Transverse colon (tissue), 3 donors: ENCODE results near the gene MAP3K8.

Experiments
- POLR2A ChIP-seq: fragments of 450-650 bp; IDR thresholded peaks from one replicate; pipeline ENCODE4 v1.6.1; 2016; ENCODE audit warnings: antibody characterized with exemption, mild to moderate bottlenecking, moderate library complexity
- TF ChIP-seq, protein P1 (sequence below), 5 experiments: fragments of 200-600 bp in 3 of 5; fragments of 450-650 bp in 2 of 5; sonication (generic) in 3 of 5; IDR thresholded peaks; 1 replicate in 2 of 5; 2 replicates in 3 of 5; pipeline ENCODE4 v1.5.1; 2016 to 2017; ENCODE audit warnings: antibody characterized with exemption in 5 of 5, inconsistent platforms in 3 of 5, mild to moderate bottlenecking in 2 of 5, moderate library complexity in 1 of 5

DNA sequence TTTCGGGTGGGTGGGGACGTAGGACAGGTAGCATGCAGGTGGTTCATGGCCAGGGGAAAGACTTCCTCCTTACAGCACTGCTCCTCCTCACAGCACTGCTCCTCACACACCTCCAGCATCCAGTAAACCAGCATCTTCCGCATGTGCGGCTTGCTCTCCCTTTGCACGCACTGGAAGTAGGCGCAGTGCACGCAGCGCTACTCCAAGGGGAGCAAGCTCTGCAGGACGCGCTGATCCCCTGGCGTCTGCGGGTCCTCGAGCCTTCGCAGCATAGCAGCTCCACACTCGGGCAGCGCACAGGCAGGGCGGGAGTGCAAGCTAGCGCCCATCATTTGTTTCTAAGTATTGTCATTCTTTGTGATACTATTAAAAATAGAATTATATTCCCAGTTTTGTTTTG, 30.5 kb upstream of the MAP3K8 start:
- TF ChIP-seq POLR2A = no peak
- TF ChIP-seq, protein P1, sequence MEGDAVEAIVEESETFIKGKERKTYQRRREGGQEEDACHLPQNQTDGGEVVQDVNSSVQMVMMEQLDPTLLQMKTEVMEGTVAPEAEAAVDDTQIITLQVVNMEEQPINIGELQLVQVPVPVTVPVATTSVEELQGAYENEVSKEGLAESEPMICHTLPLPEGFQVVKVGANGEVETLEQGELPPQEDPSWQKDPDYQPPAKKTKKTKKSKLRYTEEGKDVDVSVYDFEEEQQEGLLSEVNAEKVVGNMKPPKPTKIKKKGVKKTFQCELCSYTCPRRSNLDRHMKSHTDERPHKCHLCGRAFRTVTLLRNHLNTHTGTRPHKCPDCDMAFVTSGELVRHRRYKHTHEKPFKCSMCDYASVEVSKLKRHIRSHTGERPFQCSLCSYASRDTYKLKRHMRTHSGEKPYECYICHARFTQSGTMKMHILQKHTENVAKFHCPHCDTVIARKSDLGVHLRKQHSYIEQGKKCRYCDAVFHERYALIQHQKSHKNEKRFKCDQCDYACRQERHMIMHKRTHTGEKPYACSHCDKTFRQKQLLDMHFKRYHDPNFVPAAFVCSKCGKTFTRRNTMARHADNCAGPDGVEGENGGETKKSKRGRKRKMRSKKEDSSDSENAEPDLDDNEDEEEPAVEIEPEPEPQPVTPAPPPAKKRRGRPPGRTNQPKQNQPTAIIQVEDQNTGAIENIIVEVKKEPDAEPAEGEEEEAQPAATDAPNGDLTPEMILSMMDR (IDR thresholded peaks at IDR 0.05) = no peak
